HG02610 (cell line): Measurements from ENCODE around the gene FOXJ1.

Experiments used
- ATAC-seq: cut with Tn5 transposase; IDR thresholded peaks from one replicate; pipeline ENCODE4 v1.9.1; 2021; ENCODE audit warnings: mild to moderate bottlenecking, moderate library complexity; ENCODE audit not compliant: unreplicated experiment

The FOXJ1 gene

DNA sequence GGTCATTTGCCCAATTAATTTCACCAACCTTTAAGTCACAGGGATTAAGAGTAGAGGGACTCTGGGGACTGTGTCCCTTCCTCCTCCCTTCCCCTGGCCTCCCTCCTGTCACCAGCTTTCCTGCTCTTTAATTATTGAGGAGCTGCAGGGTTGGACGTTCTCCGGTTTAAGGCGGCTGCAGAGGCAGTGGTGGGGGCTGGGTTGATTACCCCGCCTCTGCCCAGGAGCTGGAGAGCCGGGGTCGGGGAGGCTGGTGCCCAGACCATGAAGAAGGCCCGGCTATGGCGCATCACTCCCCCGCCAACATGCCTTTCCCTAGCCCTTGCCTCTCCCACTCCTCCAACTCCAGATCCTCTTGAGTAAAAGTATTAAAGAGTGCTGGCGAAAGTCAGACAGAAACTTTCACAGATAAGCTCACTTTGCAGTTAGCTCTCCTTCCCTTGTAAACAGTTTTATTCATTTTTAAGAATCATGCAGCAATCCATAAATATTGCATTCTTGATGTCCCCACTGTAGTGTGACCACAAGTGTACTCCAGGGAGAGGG is 1.1 kb upstream of the FOXJ1 start:
- no peak for ATAC-seq

DNA sequence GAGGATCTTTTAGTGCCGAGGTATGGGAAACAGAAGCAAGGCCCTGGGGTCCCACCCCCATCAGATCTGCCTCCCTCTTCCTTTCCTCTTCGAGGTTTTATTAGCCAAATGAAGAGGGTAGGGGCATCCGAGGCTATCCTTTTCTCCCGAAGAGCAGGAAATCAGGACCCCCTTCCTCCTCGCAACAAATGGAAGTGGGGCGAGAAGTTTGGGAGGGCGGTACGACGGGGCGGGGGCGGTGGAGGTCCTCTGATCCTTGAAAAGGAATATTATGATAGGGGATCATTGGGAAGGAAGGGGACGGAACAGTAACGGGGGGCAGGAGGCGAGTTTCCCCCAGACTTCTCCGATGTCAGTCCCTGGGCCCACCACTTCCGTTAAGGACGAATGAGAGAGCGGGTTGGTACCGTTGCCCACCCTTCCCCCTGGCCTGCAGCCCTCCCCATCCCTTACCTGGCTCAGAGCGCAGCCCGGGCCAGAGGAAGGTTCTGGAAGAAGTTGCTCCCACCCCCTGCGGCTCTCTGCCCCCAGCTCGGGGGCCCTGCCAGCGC is 309 bp downstream of the FOXJ1 start:
- ATAC-seq = peak; percentile 4

DNA sequence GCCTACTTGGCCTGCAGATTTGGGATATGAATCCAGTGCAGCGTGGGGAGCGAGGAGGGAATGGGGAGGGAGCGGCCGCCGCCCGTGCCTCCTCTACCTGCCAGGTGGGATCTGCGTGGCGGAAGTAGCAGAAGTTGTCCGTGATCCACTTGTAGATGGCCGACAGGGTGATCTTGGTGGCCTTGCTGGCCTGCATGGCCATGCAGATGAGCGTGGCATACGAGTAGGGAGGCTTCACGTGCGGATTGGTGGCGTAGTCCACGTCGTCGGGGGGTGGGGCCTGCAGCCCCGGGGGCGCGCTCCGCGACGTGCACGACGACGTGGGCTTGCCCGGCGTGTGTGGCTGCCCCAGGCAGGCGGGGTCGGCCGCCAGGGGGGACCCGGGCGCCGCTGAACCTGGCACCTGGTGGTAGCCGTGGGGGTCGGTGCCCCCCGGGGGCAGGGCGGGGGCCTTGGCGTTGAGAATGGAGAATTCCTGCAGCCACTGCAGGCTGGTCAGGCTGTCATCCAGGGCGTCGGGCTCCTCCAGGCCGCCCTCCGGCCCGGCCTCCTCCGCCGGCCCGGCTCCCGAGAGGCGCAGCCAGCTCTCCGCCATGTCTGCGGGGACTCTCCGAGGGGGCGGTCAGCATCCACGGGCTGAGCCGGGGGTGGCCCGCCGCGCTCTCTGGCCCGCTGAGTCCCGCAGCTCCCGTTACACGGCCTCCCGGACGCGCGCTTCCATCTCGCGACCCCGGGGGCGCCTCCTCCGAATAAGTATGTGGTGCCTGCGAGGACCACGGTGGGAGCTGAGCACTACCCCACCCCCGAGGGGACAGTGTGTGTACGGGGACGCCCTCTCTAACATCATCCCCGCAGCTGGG is 1.0 kb downstream of the FOXJ1 start:
- no peak for ATAC-seq

DNA sequence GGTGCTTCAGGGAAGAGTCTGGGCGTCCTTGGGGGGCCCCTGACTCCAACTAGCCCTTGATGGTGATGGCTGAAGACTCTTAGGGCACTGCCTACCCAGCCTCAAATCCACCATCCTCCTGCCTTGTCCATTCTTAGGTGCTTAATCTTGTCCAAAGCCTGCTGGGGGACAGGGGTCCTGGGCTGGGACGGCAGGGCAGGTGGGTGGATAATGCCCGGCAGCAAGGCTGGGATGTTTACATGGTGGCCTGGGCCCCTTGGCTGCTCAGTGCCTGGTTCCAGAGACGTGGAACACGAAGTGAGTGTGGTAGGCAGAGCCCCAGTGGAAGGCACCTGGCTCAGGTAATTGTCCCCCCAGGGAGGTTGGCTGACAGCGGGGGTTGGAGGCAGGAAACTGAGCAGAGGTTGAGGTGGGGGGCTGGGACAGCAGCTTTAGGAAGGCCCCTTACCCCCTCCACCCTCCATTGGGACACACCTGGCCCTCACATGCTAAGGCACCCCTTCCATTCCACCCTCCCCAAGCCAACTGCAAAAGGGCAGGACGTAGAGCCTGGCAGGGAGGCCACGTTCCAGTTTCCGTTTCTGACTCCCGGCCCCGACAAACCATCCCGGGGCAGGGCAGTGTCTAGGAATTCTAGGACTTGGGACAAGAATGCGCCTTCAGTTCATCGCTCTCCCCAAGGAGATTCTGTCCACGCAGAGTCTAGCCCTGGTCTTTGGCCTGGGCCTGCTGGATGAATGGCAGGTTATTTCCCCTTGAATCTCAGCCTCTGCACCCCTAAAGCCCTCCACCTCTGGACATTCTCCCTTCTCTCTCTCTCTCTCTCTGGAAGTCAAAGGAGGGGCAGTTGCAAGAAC is 1.9 kb downstream of the FOXJ1 start:
- ATAC-seq = no peak

DNA sequence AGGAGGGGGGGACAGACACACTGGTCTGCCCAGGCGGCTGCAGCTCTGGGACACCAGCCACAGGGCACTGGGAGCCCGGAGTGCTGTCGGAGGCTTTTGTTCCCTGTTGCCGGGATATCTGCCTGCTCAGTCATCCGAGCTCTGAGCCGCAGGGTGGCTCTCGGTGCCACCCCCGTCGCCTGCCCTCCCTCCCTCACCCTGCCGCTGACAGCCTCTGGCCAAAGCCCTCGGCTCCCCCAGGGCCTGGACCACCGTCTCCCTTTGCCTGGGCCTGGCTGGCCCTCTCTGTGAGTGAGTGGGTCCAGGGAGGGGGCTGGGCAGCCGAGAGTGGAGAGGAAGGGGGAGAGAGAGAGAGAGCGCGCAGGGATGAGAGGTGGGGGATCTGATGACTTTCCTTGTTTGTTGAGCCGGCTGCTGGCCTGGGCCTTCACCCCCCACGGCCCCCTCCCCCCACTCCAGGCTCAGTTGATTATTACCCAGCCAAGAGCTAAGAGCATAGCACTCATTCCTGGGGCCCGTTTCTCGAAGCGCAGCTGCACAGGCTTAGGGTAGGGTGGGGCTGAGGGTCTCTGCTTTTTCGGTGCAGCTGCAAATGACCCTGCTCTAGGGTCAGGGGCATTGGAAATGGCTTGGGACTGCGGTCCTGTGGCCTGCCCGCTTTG is 2.7 kb downstream of the FOXJ1 start:
- no peak for ATAC-seq

DNA sequence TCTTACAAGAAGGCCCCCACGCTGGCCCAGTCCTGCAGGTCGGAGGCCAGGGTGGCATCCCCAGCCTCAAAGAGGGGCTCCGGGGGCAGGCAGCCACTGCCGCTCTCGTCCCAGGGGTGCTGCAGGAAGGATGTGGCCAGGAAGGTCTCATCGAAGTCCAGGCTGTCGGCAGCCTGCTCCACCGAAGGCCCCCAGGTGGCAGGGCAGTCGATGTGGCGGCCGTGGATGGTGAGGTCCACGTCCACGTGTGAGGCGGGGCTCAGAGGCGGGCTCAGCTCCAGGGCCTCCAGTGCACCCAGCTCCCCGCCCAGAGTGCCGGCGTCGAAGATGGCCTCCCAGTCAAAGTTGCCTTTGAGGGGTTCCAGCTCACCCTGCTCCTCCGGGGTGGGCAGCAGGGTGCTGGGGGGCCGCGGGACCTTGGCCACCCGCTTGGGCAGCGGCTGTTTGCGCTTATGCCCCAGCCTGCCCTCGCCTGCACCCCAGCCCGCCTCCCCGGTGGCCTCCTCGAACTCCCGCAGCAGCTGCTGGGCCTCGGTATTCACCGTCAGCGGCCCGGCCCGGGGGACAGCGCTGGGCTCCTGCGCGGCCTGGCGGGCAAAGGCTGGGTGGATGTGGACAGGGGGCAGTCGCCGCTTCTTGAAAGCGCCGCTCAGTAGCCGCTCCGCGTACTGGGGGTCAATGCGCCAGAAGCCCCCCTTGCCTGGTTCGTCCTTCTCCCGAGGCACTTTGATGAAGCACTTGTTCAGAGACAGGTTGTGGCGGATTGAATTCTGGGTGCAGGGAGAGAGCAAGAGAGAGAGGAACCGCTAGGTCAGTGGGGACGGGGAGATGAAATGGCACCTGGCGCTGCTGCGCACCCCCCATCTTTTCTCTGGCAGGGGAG is 3.5 kb downstream of the FOXJ1 start:
- ATAC-seq = no peak

DNA sequence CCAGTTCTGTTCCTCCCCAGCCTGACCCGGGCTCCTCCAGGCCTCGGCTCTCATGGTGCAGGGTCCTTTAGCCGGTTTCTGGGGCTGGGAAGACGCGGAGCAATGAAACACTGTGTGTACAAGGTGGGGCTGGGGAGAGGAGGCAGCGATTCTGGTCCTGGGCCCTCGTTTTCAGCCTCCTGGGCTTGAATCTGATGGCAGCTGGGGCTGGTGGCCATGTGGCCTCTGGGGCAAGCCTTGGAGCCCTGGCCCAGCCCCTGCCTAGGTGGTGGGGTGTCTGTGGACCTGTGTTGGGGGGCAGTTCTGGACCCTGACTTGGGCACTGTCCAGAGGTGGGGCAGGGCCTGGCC is 4.1 kb downstream of the FOXJ1 start:
- ATAC-seq = no peak

DNA sequence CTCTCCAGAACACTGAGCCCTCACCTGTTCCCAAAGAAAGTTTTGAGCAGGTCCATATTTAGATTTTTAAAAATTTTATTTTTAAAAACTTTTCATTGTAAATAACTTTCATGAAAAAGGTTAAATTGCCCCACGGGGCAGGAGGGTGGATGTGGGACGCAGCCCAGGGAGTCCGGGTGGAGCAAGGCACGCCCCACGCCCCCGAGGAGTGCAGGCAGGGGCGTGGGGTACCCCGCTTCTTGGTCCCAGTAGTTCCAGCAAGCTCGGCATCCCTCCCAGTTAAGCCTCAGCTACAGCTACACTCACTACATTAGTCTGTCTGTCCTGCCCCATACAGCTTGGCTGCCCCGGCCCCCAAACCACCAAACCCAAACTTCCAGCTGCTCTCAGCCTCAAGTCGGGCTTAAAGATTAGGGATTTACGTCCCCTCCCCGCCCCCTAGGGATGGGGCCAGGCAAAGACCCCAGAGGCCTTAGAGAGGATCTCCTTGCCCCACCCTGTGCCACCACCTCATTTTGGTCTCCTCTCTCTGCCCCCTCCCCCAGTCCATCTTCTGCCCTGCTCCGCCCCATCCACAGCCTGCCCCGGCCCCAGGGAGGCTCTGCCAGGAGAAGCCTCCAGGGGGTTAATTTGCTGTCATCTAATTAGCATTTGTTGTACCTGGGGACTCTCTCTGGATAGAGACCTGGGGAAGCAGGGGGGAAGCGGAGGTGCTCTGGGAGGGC is 4.6 kb downstream of the FOXJ1 start:
- no peak for ATAC-seq

DNA sequence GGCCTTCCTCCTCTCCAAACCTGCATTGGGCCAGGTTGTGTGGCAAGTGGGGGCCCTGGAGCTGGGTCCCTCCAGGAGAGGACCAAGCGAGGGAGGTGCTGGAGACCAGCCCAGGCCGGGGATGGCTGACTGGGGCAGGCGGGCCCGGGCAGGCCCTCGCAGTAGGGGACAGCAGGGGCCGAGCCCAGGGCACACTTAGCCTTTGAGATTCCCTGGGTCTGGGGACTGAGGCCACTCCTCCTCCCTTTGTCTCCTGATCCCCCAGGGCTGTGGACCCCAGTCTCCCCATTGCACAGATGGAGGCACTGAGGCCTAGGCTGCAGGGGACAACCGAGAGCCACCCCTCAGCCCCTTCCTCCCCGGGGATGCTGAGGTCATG is 5.2 kb downstream of the FOXJ1 start:
- ATAC-seq = no peak

DNA sequence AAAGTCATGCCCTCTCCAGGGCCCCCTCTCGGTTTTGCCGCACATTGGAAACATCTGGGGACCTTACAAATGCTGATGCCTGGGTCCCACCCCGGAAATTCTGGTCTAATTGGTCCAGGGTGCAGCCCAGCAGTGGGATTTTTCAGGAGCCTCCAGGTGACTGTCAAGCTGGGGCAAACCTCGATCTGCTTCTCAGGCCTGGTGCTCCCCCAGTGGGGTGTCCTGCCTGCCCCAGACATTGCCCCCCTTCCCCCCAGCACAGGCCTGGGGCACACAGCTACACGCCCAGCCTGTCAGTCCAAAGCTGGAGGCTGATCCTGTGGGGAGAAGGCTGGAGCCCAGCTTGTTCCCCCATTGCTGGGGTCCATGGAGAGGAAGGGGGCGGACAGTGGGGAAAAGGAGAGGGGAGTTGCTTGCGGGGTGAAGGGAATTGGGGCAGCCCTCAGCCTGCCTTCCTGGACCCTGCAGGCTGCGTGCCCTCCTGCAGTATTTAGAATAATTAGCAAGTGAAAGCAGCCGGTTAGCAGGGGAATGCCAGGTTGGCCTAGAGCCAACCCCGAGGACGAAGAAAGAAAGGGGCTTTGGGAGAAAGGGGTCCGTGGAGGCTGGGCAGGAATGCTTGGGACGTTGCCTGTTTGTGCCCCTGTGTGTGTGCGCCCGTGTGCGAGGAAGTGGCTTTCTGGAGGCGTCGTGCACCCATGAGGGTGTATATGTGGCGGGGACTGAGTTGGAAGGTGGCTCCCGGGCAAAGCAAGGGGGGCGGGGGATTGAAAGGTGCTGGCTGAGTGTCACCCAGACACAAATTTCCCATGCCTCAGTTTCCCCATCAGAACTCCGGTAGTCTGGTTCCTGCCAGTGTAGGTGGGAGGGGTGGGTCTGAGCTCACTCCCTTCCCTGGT is 5.9 kb downstream of the FOXJ1 start:
- no peak for ATAC-seq

DNA sequence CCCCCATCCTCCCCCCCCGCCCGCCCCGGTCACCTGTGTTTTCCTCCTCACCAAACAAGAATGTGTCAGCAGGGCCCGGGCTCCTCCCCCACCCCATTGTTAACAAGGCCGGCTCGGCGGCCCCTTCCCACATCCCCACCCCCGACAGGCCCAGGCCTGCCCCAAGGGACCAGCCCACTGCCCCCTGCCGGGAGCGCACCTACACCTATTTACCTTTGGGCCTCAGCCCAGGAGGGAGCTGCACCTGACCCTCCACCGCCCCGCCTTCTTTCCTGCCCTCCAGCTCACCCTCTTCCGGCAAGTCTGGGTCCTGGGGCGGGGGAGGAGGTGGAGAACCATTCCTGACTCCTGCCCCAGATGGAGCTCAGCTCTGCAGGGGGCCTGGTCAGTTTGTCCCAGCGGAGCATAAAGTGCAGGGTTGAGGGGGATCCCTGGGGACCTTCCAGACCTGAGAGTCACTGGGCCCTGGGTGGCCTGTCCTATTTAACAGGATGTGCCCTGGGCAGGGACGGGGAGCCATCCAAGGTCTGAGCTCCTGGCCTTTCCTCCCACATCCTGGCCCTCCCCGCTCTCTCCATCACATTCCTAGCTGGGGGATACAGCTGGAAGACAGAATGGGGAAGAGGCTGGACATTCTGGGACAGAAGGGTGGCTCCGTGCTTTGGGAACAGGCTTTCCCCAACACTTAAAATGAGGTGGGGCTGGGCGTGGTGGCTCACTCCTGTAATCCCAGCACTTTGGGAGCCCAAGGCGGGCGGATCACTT is 8.3 kb downstream of the FOXJ1 start:
- ATAC-seq = no peak

DNA sequence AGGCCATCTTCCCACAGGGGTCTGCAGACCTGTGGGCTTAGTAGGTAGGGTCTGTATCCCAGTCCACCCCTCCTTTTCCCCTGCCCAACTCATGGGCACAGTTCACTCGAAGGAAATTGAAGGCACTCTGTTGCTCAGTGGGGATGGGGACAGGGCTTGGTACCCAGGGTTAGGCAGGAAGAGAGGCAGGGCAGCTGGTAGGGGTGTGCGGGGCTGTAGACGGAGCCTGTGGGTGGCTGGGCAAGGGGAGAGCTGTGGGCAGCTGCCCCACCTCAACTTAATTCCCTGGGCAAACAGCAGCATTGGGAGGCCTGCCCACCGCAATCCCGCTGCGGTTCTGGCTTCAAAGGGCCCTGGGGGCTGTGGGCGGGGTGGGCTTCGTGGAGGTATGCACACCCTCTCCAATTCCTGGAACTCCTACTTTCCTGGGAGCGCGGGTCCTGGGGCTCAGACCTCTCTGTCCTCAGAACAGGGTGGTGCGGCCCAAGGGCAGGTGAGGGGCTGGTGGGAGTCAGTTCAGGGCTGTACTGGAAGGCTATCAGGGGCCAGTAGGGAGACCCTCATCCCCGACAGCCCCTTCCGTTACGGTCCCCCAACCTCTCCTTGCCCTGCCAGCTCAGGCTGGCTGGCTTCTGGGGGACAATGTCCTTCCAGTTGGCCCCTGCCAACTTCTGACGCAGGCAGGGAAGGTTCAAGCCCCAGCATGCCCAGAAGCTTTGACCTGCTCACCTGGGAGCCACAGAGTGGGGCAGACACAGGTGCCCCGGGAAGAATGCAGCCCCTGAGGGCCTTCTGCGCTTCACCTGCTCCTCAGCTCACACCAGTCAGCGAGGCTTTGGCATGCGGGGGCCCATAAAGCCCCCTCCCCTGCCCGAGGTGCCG is 9.1 kb downstream of the FOXJ1 start:
- no peak for ATAC-seq

DNA sequence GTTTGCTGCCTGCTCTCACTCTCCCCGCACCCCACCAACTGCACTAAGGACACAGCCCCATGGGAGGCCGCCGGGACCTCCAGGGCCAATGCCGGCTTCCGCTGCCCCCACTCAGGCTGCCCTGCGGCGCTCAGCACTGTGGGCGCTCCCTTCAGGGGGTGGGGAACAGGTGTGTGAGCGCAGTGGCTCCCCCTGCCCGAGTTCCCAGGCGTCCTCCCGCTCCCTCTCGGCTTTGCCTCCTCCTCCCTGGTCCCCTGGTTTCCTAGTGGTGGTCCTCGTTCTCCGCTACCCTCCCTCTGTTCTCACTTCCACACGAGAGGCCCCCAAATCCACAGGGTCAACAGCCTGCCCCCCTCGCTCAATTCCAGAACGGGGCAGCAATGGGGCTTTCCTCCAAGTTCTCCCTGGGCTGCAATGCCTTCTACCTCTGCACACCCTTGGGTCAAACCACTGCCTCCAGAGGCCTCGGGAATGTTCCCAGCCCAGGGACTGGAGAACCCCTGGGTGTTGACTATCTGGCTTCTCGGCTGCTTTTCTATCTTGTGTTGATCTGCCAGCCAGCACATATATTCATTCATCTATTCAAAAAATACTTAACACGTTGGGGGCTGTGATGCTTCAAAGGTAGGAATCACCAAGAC is 9.9 kb downstream of the FOXJ1 start:
- no peak for ATAC-seq

DNA sequence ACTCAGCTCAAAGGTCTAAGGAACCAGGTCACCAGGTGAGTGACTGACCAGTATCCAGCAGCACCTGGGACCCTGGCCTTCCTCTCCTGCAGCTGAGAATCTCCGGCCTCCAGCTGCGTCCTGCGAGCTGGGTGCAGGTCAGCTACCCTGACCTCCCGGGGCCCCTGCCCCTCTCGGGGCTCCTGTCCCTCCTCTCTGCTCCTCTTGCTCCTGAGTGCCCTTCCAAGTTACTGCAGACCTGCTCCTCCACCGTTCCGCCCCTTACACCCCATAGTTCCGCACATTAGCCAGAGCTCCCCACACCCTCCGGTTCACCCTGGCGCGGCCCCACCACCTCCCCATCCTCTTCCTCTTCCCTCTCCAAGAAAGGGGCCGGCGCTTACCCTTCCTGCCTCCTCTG is 10.6 kb downstream of the FOXJ1 start:
- ATAC-seq = no peak

DNA sequence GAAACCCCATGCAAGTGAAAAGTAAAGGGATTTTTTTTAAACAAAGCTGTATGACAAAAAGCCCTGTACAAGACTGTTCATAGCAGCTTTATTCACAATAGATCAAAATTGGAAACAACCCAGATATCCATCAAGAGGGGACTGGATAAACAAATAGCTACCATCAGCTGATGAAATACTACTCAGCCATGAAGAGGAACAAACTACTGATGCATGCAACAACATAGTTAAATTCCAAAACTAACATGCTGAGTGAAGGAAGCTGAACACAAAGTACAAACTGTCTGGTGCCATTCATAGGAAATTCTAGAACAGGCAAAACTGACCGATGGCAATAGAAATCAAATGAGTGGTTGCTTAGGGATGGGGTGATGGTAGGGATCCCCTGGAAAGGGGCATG is 15.1 kb downstream of the FOXJ1 start:
- no peak for ATAC-seq

DNA sequence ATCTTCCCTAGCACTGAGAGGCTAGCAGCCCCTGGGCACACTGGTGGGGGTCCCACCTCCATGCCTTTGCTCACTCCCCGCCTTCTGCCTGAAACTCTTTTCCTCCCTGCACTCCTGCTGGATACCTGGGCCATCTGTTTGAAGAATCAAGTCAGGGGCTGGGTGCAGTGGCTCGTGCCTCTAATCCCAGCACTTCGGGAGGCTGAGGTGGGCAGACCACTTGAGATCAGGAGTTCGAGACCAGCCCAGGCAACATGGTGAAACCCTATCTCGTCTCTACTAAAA is 15.7 kb downstream of the FOXJ1 start:
- no peak for ATAC-seq
